ENCODE measurements around the gene FBXO45.
"Not testable (repeated sequence)": the region's sequence is repeated elsewhere in the genome, so short reads cannot be mapped to it uniquely, and the experiment has no call there.

Gene FBXO45

DNA sequence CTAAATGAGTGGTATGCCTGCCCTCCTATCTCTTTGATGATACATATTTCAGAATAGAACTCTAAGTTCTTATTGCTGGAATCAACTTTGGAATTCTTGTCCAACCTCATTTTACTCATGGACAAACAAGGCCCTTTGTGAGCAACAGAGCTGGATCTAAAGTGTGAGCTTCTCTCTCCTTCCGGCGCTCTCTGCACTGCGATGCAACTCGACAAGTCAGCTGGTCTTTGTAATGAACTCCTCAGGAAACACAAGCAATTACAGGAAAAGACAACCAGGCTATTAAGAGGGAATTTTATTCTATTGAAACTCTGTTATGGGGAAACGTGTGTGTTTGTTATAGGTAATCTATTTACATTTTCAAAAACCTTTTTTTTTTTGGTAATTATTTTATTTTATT is 50.8 kb downstream of the FBXO45 start:
- no peak for DNase-seq

DNA sequence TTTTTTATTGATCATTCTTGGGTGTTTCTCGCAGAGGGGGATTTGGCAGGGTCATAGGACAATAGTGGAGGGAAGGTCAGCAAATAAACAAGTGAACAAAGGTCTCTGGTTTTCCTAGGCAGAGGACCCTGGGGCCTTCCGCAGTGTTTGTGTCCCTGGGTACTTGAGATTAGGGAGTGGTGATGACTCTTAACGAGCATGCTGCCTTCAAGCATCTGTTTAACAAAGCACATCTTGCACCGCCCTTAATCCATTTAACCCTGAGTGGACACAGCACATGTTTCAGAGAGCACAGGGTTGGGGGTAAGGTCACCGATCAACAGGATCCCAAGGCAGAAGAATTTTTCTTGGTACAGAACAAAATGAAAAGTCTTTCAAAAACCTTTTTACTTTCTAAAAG is 51.2 kb downstream of the FBXO45 start:
- not testable (repeated sequence) for DNase-seq

DNA sequence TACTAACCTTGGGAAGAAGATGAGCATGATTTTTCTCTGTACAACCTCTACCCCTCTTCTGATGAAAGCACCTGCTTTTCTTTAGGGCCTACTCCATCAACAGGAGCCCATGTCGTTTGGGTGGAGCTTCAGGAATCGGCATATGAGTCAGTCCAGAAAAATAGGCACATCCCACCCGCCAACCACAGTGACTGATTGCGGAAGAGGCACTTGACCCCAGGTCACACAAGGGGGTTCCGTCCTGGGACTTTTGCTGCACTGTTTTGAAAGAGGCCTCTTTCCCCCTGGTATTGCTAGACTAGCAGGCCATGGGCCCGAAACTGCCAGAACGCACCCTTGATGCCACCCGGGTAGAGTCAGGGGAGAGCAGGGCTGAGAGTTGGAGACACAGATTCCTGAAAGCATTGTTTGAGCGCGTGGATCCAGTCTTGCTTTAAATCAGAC is 51.7 kb downstream of the FBXO45 start:
- DNase-seq: no peak

DNA sequence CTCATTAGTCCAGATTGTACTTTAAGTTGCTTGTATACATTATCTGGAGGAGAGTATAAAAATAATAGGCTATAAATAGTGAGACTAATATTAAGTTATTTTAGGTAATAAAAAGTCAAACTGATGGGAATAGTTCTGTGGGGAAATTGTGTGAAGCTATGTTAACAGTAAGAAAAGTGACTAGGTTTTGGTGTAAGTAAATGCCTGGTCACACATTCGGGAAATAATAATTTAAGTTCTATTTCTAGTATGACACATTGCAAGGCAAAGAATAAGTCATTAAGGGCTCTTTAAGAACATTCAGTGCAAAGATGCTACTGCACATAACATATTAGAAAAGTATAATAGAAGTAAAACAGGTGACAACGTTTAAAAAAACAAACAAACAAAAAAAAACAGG is 52.2 kb downstream of the FBXO45 start:
- no peak for DNase-seq

GRCh38 chr3:196621611-196622010 is 53.2 kb downstream of the FBXO45 start:
- no peak for DNase-seq

- DNase-seq: peak; percentile 76
Measured at GRCh38 chr3:196624067-196624790, 55.8 kb downstream of the FBXO45 start.

- DNase-seq: peak; percentile 69 to 77
Measured at GRCh38 chr3:196624907-196625306, 56.4 kb downstream of the FBXO45 start.

- DNase-seq: peak in 1 of 2 experiments; percentile 33
Measured at GRCh38 chr3:196625331-196625730, 56.9 kb downstream of the FBXO45 start.

- DNase-seq: no peak
Measured at GRCh38 chr3:196627918-196628231, 59.4 kb downstream of the FBXO45 start.

DNA sequence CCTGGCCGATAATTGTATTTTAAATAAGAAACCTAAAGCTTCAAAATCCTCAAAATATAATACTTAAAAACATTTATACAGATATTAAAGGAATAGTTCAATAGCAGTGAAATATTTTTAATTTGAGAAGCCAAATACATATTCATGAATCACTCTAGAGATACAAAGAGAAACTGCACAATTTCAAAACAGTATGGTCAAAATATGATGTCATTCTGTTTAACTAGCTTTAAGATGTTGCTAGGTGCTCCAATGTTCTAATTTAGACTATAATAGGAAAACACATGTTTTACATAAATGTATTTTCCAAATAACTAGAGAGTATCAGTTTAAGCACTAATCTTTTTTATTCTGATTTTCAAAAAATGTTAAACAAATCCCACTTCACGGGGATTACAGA is 60.8 kb downstream of the FBXO45 start:
- no peak for DNase-seq

- peak in 1 of 2 experiments; percentile 70 for DNase-seq
Measured at GRCh38 chr3:196631682-196632045, 63.2 kb downstream of the FBXO45 start.

- DNase-seq: peak; percentile 98 to 100
Measured at GRCh38 chr3:196632046-196632751, 63.7 kb downstream of the FBXO45 start.

GRCh38 chr3:196633555-196634151 is 65.2 kb downstream of the FBXO45 start:
- peak in 1 of 2 experiments; percentile 10 for DNase-seq

GRCh38 chr3:196634224-196634623 is 65.8 kb downstream of the FBXO45 start:
- peak in 1 of 2 experiments; percentile 14 for DNase-seq

- DNase-seq: no peak
Measured at GRCh38 chr3:196634829-196635228, 66.4 kb downstream of the FBXO45 start.

- DNase-seq: no peak
Measured at GRCh38 chr3:196636369-196637349, 68.2 kb downstream of the FBXO45 start.

DNA sequence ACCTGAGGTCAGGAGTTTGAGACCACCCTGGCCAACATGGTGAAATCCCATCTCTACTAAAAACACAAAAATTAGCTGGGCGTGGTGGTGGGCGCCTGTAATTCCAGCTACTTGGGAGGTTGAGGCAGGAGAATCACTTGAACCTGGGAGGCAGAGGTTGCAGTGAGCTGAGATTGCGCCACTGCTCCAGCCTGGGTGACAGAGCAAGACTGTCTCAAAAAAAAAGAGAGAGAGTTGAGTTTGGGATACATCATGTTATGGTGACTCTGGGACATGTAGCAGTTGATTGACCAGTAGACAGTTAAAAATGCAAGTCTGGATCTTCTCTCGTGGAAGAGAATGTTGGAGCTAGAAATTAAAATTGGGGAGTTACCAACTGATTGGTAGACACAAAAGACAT is 69.5 kb downstream of the FBXO45 start:
- not testable (repeated sequence) for DNase-seq

All from Kasumi-1 (cell line).